ENCODE measurements around the gene CCL7. TPM values are rescaled to one million over a fixed set of nuclear protein-coding genes. Genes with fewer than 3 reads are reported as not detected.

The CCL7 gene
- total RNA-seq, 1 donor from 2014 or later: not detected

DNA sequence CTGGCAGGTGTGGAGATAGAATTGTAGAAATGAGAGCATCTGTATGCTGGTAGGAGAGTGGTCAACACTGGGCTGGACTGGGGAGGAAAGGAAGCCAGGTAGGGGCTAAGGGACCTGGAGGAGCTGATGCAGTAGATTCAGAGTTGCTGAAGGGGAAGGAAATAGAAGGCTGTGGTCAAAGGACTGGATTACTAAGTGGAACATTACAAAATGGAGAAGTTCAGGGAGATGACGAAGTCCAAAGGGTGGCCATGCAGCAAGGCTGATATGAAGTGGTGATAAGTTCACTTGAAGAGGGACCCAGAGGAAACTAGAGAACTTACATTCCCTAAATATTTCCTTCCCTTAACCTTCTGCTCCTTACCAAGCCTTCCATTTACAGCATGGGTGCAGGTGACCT lies 23.6 kb upstream of the CCL7 start:
- no peaks in the 10 kb centered on the region for H3K9me3 ChIP-seq (ENCODE audit: insufficient read depth, low read depth, low read length)
- no peaks in the 10 kb centered on the region for H4K20me1 ChIP-seq (ENCODE audit: insufficient read depth, low read length)
- no peak for DNase-seq (ENCODE audit: low read depth)
- FAIRE-seq: no peak
- no peak overlapping the region for H3K4me3 ChIP-seq (ENCODE audit: insufficient read depth, low read depth, low read length)
- H3K4me1 ChIP-seq (ENCODE audit: insufficient read depth, low read length): peaks cover 40% of the 10 kb centered on the region
- Mint-ChIP-seq H3K9me3 (ENCODE audit: unreplicated experiment) (peaks cover 4% of the 10 kb centered on the region), H3K27ac (ENCODE audit: unreplicated experiment) (no peak overlapping the region), H3K27me3 (ENCODE audit: low read depth, unreplicated experiment) (peaks cover 2% of the 10 kb centered on the region), H3K4me3 (ENCODE audit: unreplicated experiment) (no peak overlapping the region), H3K36me3 (ENCODE audit: low read depth, unreplicated experiment) (no peaks in the 10 kb centered on the region), H3K4me1 (ENCODE audit: low read depth, unreplicated experiment) (peaks cover 24% of the 10 kb centered on the region)
- no peaks in the 10 kb centered on the region for H3K27me3 ChIP-seq (ENCODE audit: insufficient read depth, low read length)
- no peak overlapping the region for H3K9ac ChIP-seq (ENCODE audit: low read length)
- TF ChIP-seq, protein P1, sequence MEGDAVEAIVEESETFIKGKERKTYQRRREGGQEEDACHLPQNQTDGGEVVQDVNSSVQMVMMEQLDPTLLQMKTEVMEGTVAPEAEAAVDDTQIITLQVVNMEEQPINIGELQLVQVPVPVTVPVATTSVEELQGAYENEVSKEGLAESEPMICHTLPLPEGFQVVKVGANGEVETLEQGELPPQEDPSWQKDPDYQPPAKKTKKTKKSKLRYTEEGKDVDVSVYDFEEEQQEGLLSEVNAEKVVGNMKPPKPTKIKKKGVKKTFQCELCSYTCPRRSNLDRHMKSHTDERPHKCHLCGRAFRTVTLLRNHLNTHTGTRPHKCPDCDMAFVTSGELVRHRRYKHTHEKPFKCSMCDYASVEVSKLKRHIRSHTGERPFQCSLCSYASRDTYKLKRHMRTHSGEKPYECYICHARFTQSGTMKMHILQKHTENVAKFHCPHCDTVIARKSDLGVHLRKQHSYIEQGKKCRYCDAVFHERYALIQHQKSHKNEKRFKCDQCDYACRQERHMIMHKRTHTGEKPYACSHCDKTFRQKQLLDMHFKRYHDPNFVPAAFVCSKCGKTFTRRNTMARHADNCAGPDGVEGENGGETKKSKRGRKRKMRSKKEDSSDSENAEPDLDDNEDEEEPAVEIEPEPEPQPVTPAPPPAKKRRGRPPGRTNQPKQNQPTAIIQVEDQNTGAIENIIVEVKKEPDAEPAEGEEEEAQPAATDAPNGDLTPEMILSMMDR (IDR thresholded peaks at IDR 0.05; ENCODE audit: insufficient read depth, low read depth, low read length): no peak
- no peak for TF ChIP-seq EZH2 (IDR thresholded peaks at IDR 0.05; ENCODE audit: insufficient read depth, low read length)
- no peak overlapping the region for H2AFZ ChIP-seq (ENCODE audit: low read depth, low read length)
- no peak overlapping the region for H3K27ac ChIP-seq (ENCODE audit: low read depth, low read length)
- no peaks in the 10 kb centered on the region for H3K79me2 ChIP-seq (ENCODE audit: insufficient read depth, low read length)
- no peak overlapping the region for H3K4me2 ChIP-seq (ENCODE audit: low read length)
- no peaks in the 10 kb centered on the region for H3K36me3 ChIP-seq (ENCODE audit: insufficient read depth, low read length)

DNA sequence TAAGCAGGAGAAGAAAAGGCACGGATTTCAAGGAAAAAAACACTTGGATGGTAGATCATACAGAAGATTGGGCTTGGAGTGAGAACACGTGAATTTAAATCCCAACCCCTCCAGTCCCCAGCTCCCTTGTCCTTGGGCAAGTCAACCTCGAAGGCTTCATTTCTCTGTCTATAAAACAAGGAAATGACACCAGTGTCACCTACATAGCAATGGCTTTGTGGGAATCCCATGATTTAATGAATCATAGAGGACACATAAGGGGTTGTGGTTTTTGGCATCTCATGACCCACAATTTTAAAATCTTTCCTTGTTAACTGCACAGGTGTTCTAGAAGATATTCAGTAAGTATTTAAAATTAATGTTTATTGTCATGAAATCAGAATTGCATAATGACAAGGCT lies 23.1 kb upstream of the CCL7 start:
- Histone ChIP-seq H3K27ac (ENCODE audit: low read depth, low read length) (peak overlapping the region; percentile 97), H3K4me3 (ENCODE audit: insufficient read depth, low read depth, low read length) (no peak overlapping the region), H2AFZ (ENCODE audit: low read depth, low read length) (no peak overlapping the region), H3K36me3 (ENCODE audit: insufficient read depth, low read length) (no peaks in the 10 kb centered on the region), H3K4me2 (ENCODE audit: low read length) (no peak overlapping the region), H3K4me1 (ENCODE audit: insufficient read depth, low read length) (peaks cover 44% of the 10 kb centered on the region), H3K79me2 (ENCODE audit: insufficient read depth, low read length) (no peaks in the 10 kb centered on the region), H3K9ac (ENCODE audit: low read length) (no peak overlapping the region), H3K9me3 (ENCODE audit: insufficient read depth, low read depth, low read length) (no peaks in the 10 kb centered on the region), H3K27me3 (ENCODE audit: insufficient read depth, low read length) (no peaks in the 10 kb centered on the region), H4K20me1 (ENCODE audit: insufficient read depth, low read length) (no peaks in the 10 kb centered on the region)
- Mint-ChIP-seq H3K4me1 (ENCODE audit: low read depth, unreplicated experiment) (peaks cover 28% of the 10 kb centered on the region), H3K9me3 (ENCODE audit: unreplicated experiment) (peaks cover 4% of the 10 kb centered on the region), H3K27me3 (ENCODE audit: low read depth, unreplicated experiment) (peaks cover 2% of the 10 kb centered on the region), H3K36me3 (ENCODE audit: low read depth, unreplicated experiment) (no peaks in the 10 kb centered on the region), H3K4me3 (ENCODE audit: unreplicated experiment) (no peak overlapping the region), H3K27ac (ENCODE audit: unreplicated experiment) (no peak overlapping the region)
- FAIRE-seq (no peak), DNase-seq (ENCODE audit: low read depth) (no peak)
- TF ChIP-seq, protein P1 (IDR thresholded peaks at IDR 0.05; ENCODE audit: insufficient read depth, low read depth, low read length): no peak
- TF ChIP-seq EZH2 (IDR thresholded peaks at IDR 0.05; ENCODE audit: insufficient read depth, low read length): no peak

DNA sequence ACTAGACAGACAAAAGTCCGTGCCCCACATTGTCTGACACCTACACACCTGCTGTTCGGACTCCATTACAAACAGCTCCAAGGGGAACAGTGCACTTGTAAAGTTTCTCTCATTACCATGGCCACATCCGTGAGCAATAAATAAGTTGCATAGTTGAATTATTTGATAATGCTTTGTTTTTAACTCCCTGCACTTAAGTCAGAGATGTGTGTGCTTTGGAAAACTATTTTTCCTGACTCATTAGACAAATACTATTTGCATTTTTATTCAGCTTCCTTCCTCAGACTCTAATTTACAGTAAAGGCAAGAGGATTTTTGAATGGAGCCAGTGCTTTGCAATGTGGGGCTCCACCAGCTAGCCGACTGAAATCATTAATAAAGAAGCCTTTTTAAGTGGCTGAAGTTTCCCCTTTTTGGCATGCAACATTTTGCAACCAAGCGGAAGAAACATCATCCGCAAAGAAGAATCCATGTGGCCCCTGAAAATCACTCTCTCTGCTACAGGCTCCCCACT lies 21.5 kb upstream of the CCL7 start:
- Mint-ChIP-seq H3K4me3 (ENCODE audit: unreplicated experiment) (no peak overlapping the region), H3K27me3 (ENCODE audit: low read depth, unreplicated experiment) (peaks cover 2% of the 10 kb centered on the region), H3K36me3 (ENCODE audit: low read depth, unreplicated experiment) (no peaks in the 10 kb centered on the region), H3K27ac (ENCODE audit: unreplicated experiment) (no peak overlapping the region), H3K4me1 (ENCODE audit: low read depth, unreplicated experiment) (peaks cover 40% of the 10 kb centered on the region), H3K9me3 (ENCODE audit: unreplicated experiment) (peaks cover 4% of the 10 kb centered on the region)
- TF ChIP-seq EZH2 (IDR thresholded peaks at IDR 0.05; ENCODE audit: insufficient read depth, low read length): no peak
- TF ChIP-seq, protein P1 (IDR thresholded peaks at IDR 0.05; ENCODE audit: insufficient read depth, low read depth, low read length): no peak
- no peaks in the 10 kb centered on the region for H3K79me2 ChIP-seq (ENCODE audit: insufficient read depth, low read length)
- peak; percentile 39 for FAIRE-seq
- no peaks in the 10 kb centered on the region for H4K20me1 ChIP-seq (ENCODE audit: insufficient read depth, low read length)
- peak overlapping the region; percentile 61 for H3K4me2 ChIP-seq (ENCODE audit: low read length)
- peak; percentile 97 for DNase-seq (ENCODE audit: low read depth)
- H3K27me3 ChIP-seq (ENCODE audit: insufficient read depth, low read length): no peaks in the 10 kb centered on the region
- H3K4me1 ChIP-seq (ENCODE audit: insufficient read depth, low read length): peaks cover 61% of the 10 kb centered on the region
- H3K27ac ChIP-seq (ENCODE audit: low read depth, low read length): peak overlapping the region; percentile 97
- H3K9me3 ChIP-seq (ENCODE audit: insufficient read depth, low read depth, low read length): no peaks in the 10 kb centered on the region
- H3K36me3 ChIP-seq (ENCODE audit: insufficient read depth, low read length): no peaks in the 10 kb centered on the region
- H3K9ac ChIP-seq (ENCODE audit: low read length): peak overlapping the region; percentile 83
- no peak overlapping the region for H2AFZ ChIP-seq (ENCODE audit: low read depth, low read length)
- H3K4me3 ChIP-seq (ENCODE audit: insufficient read depth, low read depth, low read length): no peak overlapping the region

All from astrocyte (in vitro differentiated cells and primary cell).